GM18951 (cell line): ENCODE data around the gene MAN2B2.

Experiments
- POLR2A ChIP-seq: IDR thresholded peaks from 4 replicates; pipeline ENCODE4 v1.6.1; 2011; ENCODE audit warnings: mild to moderate bottlenecking; ENCODE audit not compliant: insufficient read length, insufficient read depth; ENCODE audit errors: extremely low read depth
- in situ Hi-C: fragments of 300-500 bp; cut with MboI; formaldehyde crosslinking; loops from one replicate; pipeline ENCODE4 v1.12.0; 2022; ENCODE audit warnings: low sequenced_read_pairs, mixed read lengths, inconsistent platforms; ENCODE audit not compliant: unreplicated experiment

Gene MAN2B2

DNA sequence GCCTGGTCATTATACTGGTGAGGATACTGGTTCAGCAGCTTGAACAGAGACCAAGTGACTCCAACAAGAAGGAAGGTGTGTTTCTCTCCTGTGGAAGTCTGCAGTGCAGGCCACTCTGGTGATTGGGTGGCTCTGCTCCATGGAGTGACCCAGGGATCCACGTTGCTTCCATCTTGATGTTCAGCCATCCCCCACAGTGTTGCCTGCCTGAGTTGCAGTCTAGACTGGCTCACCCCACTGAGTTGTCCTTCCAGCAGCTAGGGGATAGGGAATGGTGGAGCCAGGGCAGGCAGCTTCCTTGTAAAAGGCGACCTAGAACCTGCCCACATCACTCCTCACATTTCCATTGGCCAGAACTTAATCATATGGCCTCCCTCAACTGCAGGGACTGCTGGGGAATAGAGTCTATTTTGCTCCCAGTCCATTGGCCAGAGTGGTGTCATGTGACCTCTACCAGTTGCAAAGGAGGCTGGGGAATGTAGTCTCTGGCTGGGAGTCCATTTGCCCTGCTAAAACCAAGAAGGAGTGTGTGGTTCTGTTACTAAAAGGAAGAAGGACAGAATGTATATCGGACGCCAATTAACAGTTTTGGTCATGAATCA is 8.0 kb downstream of the MAN2B2 start:
- TF ChIP-seq POLR2A: no peak
- in situ Hi-C loops: no loop called here

- no peak for TF ChIP-seq POLR2A
- in situ Hi-C loops: no loop called here
These were observed 9.9 kb downstream of the MAN2B2 start for GRCh38 chr4:6584865-6585264.

DNA sequence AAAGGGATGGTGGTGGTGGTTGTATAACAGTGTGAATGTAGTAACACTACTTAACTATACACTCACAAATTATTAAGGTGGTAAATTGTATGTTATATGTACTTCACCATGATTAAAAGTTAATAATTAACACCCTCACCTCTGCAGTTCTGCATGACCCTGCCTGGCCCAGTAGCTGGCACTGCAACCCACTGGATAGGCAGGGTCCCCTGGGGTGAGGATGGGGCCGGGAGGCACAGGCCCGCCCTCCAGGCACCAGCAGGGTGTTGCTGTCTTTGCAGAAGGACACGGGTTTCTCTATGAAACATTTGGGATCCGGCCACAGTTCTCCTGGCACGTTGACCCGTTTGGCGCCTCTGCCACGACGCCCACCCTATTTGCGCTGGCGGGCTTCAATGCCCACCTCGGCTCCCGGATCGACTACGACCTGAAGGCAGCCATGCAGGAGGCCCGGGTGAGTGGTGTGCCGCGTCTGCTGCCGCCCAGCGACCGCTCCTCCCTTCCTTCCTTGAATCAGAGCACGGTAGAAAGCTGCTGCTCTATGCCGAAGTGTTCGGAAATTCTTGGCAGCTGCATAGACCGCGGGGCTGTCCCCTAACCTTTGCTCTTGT is 11.8 kb downstream of the MAN2B2 start:
- in situ Hi-C loops: no loop called here
- no peak for TF ChIP-seq POLR2A

- in situ Hi-C loops: no loop called here
- TF ChIP-seq POLR2A: no peak
These were observed 14.5 kb downstream of the MAN2B2 start for GRCh38 chr4:6589444-6589843.

DNA sequence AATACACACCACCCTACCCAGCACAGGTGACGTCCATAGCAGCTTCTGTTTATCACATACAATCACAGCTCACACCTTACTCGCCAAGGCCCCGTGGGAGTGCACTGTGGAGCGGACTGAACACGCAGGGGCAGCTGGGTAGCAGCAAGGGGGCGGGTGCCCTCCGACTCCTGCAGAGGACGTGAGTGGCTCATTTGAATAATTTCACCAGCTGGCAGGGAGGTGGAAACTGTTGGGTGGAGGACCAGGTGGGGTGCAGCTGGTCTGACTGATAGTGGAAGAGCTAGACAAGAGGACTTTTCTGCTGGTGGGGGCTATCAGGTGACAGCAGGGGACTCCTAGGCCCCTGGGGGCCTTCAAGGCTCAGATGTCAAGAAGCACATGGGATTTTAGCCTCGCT is 16.3 kb downstream of the MAN2B2 start:
- in situ Hi-C loops: no loop called here

GRCh38 chr4:6591781-6592180 is 16.8 kb downstream of the MAN2B2 start:
- no peak for TF ChIP-seq POLR2A
- in situ Hi-C loops: no loop called here

More for the DNA sequence above, 16.3 kb downstream of the MAN2B2 start:
- TF ChIP-seq POLR2A: no peak

GRCh38 chr4:6592804-6593563 is 18.0 kb downstream of the MAN2B2 start:
- in situ Hi-C loops: no loop called here
- TF ChIP-seq POLR2A: no peak

GRCh38 chr4:6594341-6594740 is 19.4 kb downstream of the MAN2B2 start:
- in situ Hi-C loops: no loop called here
- TF ChIP-seq POLR2A: no peak

GRCh38 chr4:6594826-6595355 is 19.9 kb downstream of the MAN2B2 start:
- in situ Hi-C loops: no loop called here
- TF ChIP-seq POLR2A: no peak

- TF ChIP-seq POLR2A: no peak
- in situ Hi-C loops: no loop called here
These were observed 21.0 kb downstream of the MAN2B2 start for GRCh38 chr4:6595897-6596537.

GRCh38 chr4:6596948-6597347 is 22.0 kb downstream of the MAN2B2 start:
- in situ Hi-C loops: no loop called here
- TF ChIP-seq POLR2A: no peak

DNA sequence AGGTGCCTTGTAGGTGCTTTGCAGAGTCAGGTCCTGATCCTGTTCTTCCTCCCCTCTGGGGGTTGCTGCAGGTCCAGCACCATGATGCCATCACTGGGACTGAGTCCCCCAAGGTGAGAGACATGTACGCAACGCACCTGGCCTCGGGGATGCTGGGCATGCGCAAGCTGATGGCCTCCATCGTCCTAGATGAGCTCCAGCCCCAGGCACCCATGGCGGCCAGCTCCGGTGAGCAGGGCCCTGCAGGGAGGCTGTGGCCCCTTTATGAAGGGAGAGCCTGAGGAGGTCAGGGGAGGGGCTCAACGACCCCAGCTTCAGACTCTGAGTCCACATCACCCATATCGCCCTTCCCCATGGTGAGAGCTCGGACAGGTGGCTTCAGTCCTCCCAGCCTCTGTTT is 23.1 kb downstream of the MAN2B2 start:
- TF ChIP-seq POLR2A: no peak
- in situ Hi-C loops: no loop called here

DNA sequence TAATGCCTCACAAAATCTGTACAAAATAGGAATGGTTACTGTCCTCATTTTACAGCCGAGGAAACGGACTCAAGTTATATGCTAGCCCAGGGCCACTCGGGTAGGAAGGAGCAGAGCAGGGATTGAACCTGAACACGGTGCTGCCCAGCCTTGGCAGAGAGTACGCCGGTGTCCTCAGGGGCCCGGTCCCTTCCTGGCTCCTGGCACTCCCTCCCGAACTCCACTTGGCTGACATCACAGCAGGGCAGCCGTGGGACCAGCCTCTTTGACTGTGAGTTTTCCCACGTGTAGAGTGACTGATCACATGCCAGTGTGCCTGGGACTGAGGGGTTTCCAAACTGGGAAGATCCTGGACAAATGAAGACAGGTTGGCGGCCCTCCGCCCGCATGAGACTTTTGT is 23.7 kb downstream of the MAN2B2 start:
- in situ Hi-C loops: no loop called here
- no peak for TF ChIP-seq POLR2A
